ENCODE data around the gene FCER1G. TPM values are rescaled to one million over a fixed set of nuclear protein-coding genes. Genes with fewer than 3 reads are reported as not detected.
"Not testable (repeated sequence)": the region's sequence is repeated elsewhere in the genome, so short reads cannot be mapped to it uniquely, and the experiment has no call there.

The FCER1G gene
- total RNA-seq, 1 experiment from 2014 or later, result not detected

DNA sequence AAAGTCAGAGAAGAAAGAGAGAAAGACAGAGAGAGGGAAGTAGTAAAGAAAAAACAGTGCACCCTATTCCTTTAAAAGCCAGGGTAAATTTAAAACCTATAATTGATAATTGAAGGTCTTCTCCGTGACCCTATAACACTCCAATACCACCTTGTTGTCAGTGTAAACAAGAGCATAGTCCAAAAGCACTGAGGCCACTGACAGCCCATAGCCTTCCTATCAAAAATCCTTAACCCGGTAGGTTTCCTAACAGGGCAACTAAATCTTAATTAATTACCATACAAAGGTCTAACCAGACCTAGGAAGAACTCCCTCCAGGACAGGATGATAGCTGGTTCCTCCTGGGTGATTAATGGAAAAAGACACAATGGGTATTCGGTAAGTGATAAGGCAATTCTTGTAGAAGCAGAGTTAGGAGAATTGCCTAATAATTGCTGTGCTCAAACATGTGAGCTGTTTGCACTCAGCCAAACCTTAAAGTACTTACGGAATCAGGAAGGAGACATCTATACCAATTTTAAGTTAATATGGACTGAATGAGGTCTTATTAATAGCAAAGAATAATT, 40.9 kb downstream of the FCER1G start:
- H3K27me3 ChIP-seq (ENCODE audit: insufficient read depth, low read depth), result peaks cover 19% of the 10 kb centered on the region
- POLR2A ChIA-PET (ENCODE audit: unreplicated experiment); DNase-seq; BruUV-seq (replicated peaks); H3K9me2 ChIP-seq (ENCODE audit: insufficient read depth); CTCF ChIA-PET; H2AFZ ChIP-seq; H3K27ac ChIP-seq; H3K4me3 ChIP-seq; H3K79me2 ChIP-seq (ENCODE audit: low read depth); H3K36me3 ChIP-seq (ENCODE audit: low read depth); intact Hi-C loops (cut with micrococcal nuclease; ENCODE audit: unreplicated experiment); H4K20me1 ChIP-seq (ENCODE audit: insufficient read depth); H3K9me3 ChIP-seq (ENCODE audit: insufficient read depth, low read depth): not testable (repeated sequence)
- 0 out of 2 replicates have a peak overlapping the region, but pooled peaks have one; percentile 25 for H3K4me2 ChIP-seq
- peaks cover 20% of the 10 kb centered on the region for H3K4me1 ChIP-seq (replicated peaks; ENCODE audit: insufficient read depth)
- peaks cover 17% of the 10 kb centered on the region; the same call in 1 of the 2 replicates for H3F3A ChIP-seq (ENCODE audit: insufficient read depth, low read depth)

DNA sequence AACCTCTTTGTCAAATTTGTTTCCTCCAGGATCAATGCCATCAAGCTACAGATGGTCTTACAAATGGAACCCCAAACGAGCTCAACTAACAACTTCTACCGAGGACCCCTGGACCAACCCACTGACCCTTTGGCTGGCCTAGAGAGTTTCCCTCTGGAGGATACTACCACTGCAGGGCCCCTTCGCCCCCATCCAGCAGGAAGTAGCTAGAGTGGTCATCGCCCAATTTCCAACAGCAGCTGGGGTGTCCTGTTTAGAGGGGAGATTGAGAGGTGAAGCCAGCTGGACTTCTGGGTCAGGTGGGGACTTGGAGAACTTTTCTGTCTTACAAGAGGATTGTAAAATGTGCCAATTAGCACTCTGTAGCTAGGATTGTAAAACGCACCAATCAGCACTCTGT, 42.0 kb downstream of the FCER1G start:
- DNase-seq, result not testable (repeated sequence)

DNA sequence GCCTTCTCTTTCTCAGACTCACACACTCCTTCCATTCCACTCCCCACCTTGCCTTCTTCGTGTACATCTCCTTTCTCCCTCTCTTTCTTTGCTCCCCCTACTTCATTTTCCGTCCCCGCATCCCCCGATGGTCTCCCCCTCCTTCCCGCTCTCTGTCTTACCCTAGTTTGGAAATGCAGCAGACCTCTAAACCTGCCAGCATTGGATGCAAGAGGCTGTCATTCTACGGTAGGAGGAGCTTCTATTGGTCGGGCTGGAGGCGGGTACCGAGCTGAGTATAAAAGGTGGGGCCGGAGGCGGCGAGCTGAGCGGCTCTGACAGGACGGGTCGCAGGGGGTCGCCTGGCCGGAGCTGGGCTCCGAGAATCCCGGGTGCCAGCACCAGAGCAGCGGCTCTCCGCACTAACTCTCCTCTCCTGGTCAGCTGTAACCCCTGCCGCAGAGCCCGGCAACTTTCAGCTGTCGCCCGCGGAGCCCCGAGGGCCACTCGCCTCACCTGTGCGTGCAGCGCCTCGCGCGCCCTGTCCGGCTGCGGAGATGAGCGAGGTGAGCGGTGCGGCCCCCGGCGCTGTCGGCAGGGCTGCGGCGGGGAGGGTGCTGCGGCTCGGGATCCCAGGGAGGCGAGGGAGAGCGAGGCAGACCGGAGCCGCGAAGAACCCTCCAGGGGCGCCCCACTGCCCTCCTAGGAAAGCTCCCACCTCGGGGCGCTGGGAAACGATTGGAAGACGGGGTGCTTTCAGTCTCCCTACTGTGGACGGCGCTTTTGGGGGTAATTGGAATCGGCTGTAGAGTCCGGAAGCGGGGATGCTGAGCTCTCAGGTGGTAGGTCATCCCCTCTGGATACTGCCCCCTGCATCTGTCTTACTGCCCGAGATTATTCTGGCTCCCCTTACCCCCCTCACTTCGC, 43.6 kb downstream of the FCER1G start, which contains the start of gene PCP4L1:
PCP4L1 (plus strand) TSS at position 307 of the 906 bp plus-strand sequence; CDS start at position 537, 230 bp downstream.
- Histone ChIP-seq H3K4me1 (replicated peaks; ENCODE audit: insufficient read depth) (peaks cover 29% of the 10 kb centered on the region), H3K27me3 (ENCODE audit: insufficient read depth, low read depth) (peaks cover 19% of the 10 kb centered on the region), H3K9me2 (ENCODE audit: insufficient read depth) (no peaks in the 10 kb centered on the region), H3K4me2 (peak within 1 kb of the TSS; percentile 83), H3F3A (ENCODE audit: insufficient read depth, low read depth) (peaks cover 23% of the 10 kb centered on the region; the same call in 1 of the 2 replicates), H3K27ac (no peak within 1 kb of the TSS), H2AFZ (no peak within 1 kb of the TSS; the same call in 1 of the 2 replicates), H3K4me3 (peak within 1 kb of the TSS; percentile 51), H3K79me2 (ENCODE audit: low read depth) (no peaks in the 10 kb centered on the region), H3K9me3 (ENCODE audit: insufficient read depth, low read depth) (no peaks in the 10 kb centered on the region), H3K36me3 (ENCODE audit: low read depth) (no peaks in the 10 kb centered on the region), H4K20me1 (ENCODE audit: insufficient read depth) (no peaks in the 10 kb centered on the region)
- TF ChIP-seq, protein P1, sequence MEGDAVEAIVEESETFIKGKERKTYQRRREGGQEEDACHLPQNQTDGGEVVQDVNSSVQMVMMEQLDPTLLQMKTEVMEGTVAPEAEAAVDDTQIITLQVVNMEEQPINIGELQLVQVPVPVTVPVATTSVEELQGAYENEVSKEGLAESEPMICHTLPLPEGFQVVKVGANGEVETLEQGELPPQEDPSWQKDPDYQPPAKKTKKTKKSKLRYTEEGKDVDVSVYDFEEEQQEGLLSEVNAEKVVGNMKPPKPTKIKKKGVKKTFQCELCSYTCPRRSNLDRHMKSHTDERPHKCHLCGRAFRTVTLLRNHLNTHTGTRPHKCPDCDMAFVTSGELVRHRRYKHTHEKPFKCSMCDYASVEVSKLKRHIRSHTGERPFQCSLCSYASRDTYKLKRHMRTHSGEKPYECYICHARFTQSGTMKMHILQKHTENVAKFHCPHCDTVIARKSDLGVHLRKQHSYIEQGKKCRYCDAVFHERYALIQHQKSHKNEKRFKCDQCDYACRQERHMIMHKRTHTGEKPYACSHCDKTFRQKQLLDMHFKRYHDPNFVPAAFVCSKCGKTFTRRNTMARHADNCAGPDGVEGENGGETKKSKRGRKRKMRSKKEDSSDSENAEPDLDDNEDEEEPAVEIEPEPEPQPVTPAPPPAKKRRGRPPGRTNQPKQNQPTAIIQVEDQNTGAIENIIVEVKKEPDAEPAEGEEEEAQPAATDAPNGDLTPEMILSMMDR (conservative IDR thresholded peaks at IDR 0.05), result no peak
- no peak for TF ChIP-seq EZH2 (IDR thresholded peaks at IDR 0.05; ENCODE audit: low read depth)
- CTCF ChIA-PET, result no interaction called here
- POLR2A ChIA-PET (ENCODE audit: unreplicated experiment), result no interaction called here
- intact Hi-C loops (cut with micrococcal nuclease; ENCODE audit: unreplicated experiment), result no loop called here
- peak in 1 of 2 experiments; percentile 16 for DNase-seq
- no TSS peak for BruUV-seq (replicated peaks)

More for the DNA sequence above, 42.0 kb downstream of the FCER1G start:
- H3K27ac ChIP-seq; H3K9me3 ChIP-seq (ENCODE audit: insufficient read depth, low read depth); POLR2A ChIA-PET (ENCODE audit: unreplicated experiment); H3K9me2 ChIP-seq (ENCODE audit: insufficient read depth); H4K20me1 ChIP-seq (ENCODE audit: insufficient read depth); CTCF ChIA-PET; H3K4me3 ChIP-seq; intact Hi-C loops (cut with micrococcal nuclease; ENCODE audit: unreplicated experiment); BruUV-seq (replicated peaks); H3K36me3 ChIP-seq (ENCODE audit: low read depth); H3K79me2 ChIP-seq (ENCODE audit: low read depth); H2AFZ ChIP-seq: not testable (repeated sequence)
- H3K27me3 ChIP-seq (ENCODE audit: insufficient read depth, low read depth), result peaks cover 19% of the 10 kb centered on the region
- H3F3A ChIP-seq (ENCODE audit: insufficient read depth, low read depth), result peaks cover 23% of the 10 kb centered on the region; the same call in 1 of the 2 replicates
- H3K4me1 ChIP-seq (replicated peaks; ENCODE audit: insufficient read depth), result peaks cover 29% of the 10 kb centered on the region
- 0 out of 2 replicates have a peak overlapping the region, but pooled peaks have one; percentile 25 for H3K4me2 ChIP-seq

DNA sequence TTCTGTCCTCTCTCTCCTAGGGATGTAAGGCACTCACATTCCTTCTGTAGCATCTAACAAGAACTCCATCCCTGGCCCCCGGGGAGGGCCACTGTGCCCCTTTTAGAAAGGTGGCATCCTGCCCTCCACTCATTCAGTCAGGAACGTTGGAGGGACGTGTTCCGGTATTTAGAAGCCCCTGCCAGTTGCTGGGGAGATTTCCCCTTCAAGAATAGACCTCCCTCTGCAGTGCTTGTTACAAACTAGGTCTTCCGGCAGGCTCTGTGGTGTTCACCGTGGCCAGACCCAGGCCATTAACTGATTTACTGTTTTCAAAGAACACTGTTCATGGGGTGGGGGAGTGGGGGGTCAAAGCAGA, 44.2 kb downstream of the FCER1G start:
- H3K4me2 ChIP-seq, result peak overlapping the region; percentile 83; the same call in 1 of the 2 replicates
- no peaks in the 10 kb centered on the region for H4K20me1 ChIP-seq (ENCODE audit: insufficient read depth)
- no peaks in the 10 kb centered on the region for H3K9me3 ChIP-seq (ENCODE audit: insufficient read depth, low read depth)
- H3K4me3 ChIP-seq, result no peak overlapping the region
- H3K9me2 ChIP-seq (ENCODE audit: insufficient read depth), result no peaks in the 10 kb centered on the region
- CTCF ChIA-PET, result no interaction called here
- DNase-seq, result no peak
- no peak overlapping the region for H2AFZ ChIP-seq
- TF ChIP-seq, protein P1 (conservative IDR thresholded peaks at IDR 0.05), result no peak
- TF ChIP-seq EZH2 (IDR thresholded peaks at IDR 0.05; ENCODE audit: low read depth), result no peak
- H3K4me1 ChIP-seq (replicated peaks; ENCODE audit: insufficient read depth), result peaks cover 29% of the 10 kb centered on the region
- intact Hi-C loops (cut with micrococcal nuclease; ENCODE audit: unreplicated experiment), result no loop called here
- peaks cover 23% of the 10 kb centered on the region; the same call in 1 of the 2 replicates for H3F3A ChIP-seq (ENCODE audit: insufficient read depth, low read depth)
- peaks cover 19% of the 10 kb centered on the region for H3K27me3 ChIP-seq (ENCODE audit: insufficient read depth, low read depth)
- POLR2A ChIA-PET (ENCODE audit: unreplicated experiment), result no interaction called here
- no peaks in the 10 kb centered on the region for H3K36me3 ChIP-seq (ENCODE audit: low read depth)
- H3K27ac ChIP-seq, result no peak overlapping the region
- H3K79me2 ChIP-seq (ENCODE audit: low read depth), result no peaks in the 10 kb centered on the region
- BruUV-seq (replicated peaks), result no TSS peak

Data from PC-9 (cell line).